ENCODE measurements around the gene PAPLN.

Gene PAPLN

DNA sequence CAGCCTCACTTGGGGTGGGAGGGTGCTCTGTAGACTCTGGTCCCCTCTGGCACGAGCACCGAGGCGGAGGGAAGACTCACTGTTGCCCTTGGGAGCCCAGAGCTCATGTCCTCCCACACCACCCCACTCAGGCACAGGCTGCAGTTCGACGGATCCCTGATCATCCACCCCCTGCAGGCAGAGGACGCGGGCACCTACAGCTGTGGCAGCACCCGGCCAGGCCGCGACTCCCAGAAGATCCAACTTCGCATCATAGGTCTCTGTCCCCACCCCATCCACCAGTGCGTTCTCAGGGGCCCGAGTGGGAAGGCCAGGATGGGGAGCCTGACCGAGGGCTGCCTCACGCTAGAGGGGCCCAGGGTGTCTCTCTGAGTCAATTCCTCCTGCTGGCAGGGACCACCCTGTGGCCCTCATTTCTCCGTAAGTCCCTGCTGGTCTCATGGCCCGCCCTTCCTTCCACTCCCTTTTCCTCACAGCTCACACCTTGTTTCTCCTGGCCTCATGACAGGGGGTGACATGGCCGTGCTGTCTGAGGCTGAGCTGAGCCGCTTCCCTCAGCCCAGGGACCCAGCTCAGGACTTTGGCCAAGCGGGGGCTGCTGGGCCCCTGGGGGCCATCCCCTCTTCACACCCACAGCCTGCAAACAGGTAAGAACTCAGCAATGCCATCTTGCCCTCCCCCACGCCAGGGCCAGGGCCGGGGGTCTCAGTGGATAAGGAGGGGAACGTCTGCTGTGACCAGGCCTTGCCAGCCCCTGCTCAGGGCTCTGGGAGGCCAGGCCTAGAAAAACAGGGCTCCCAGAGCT is 27.0 kb downstream of the PAPLN start:
- in situ Hi-C loops (cut with MboI; ENCODE audit: low pct_unique_long_range_greater_than_20kb, low sequenced_read_pairs, unreplicated experiment) = no loop called here
- DNase-seq (ENCODE audit: low spot score) = no peak
- TF ChIP-seq, protein P1, sequence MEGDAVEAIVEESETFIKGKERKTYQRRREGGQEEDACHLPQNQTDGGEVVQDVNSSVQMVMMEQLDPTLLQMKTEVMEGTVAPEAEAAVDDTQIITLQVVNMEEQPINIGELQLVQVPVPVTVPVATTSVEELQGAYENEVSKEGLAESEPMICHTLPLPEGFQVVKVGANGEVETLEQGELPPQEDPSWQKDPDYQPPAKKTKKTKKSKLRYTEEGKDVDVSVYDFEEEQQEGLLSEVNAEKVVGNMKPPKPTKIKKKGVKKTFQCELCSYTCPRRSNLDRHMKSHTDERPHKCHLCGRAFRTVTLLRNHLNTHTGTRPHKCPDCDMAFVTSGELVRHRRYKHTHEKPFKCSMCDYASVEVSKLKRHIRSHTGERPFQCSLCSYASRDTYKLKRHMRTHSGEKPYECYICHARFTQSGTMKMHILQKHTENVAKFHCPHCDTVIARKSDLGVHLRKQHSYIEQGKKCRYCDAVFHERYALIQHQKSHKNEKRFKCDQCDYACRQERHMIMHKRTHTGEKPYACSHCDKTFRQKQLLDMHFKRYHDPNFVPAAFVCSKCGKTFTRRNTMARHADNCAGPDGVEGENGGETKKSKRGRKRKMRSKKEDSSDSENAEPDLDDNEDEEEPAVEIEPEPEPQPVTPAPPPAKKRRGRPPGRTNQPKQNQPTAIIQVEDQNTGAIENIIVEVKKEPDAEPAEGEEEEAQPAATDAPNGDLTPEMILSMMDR (IDR thresholded peaks at IDR 0.05; ENCODE audit: extremely low read depth, insufficient read depth, missing control alignments) = no peak

GRCh38 chr14:73264885-73265720 is 27.8 kb downstream of the PAPLN start:
- DNase-seq (ENCODE audit: low spot score) = no peak
- TF ChIP-seq, protein P1 (IDR thresholded peaks at IDR 0.05; ENCODE audit: extremely low read depth, insufficient read depth, missing control alignments) = no peak
- in situ Hi-C loops (cut with MboI; ENCODE audit: low pct_unique_long_range_greater_than_20kb, low sequenced_read_pairs, unreplicated experiment) = no loop called here

DNA sequence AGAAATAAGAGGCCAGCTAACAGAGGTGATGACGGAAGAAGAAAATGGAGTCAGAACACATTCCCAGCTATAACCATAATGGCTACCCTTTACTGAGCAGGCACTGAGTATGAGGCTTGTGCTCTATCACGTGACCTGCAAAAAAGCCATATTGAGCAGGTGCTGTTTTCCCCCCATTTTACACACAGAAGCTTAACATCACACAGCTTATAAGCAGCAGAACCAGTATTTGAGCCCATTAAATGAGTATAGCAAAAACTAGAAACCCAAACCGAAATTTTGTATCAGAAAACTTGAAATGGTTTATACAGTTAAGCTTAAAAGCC is 28.4 kb downstream of the PAPLN start:
- TF ChIP-seq, protein P1 (IDR thresholded peaks at IDR 0.05; ENCODE audit: extremely low read depth, insufficient read depth, missing control alignments) = no peak
- in situ Hi-C loops (cut with MboI; ENCODE audit: low pct_unique_long_range_greater_than_20kb, low sequenced_read_pairs, unreplicated experiment) = no loop called here
- no peak for DNase-seq (ENCODE audit: low spot score)

- DNase-seq (ENCODE audit: low spot score) = no peak
- in situ Hi-C loops (cut with MboI; ENCODE audit: low pct_unique_long_range_greater_than_20kb, low sequenced_read_pairs, unreplicated experiment) = no loop called here
- TF ChIP-seq, protein P1 (IDR thresholded peaks at IDR 0.05; ENCODE audit: extremely low read depth, insufficient read depth, missing control alignments) = no peak
Observed at GRCh38 chr14:73266317-73266716, 29.0 kb downstream of the PAPLN start.

DNA sequence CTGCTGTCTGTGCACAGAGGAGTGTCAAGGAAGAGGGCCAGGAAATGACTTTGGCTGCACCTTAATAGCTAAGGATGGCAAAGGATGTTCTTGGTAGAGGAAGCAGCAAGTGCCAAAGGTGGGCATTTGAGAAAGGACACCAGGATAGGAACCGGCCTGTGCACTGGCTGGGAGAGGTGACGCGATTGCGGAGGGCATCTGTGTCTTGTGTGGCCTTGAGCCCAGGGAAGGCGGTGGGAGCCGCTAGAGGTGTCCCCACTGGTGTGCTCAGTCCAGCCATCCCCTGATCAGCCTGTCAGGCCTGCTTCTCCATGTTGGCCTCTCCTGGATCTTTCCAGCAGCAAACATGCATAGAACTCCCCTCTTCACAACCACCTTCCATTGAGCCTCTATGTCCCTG is 30.2 kb downstream of the PAPLN start:
- in situ Hi-C loops (cut with MboI; ENCODE audit: low pct_unique_long_range_greater_than_20kb, low sequenced_read_pairs, unreplicated experiment) = no loop called here
- DNase-seq (ENCODE audit: low spot score) = peak; percentile 11
- TF ChIP-seq, protein P1 (IDR thresholded peaks at IDR 0.05; ENCODE audit: extremely low read depth, insufficient read depth, missing control alignments) = no peak

- peak; percentile 70 for DNase-seq (ENCODE audit: low spot score)
- TF ChIP-seq, protein P1 (IDR thresholded peaks at IDR 0.05; ENCODE audit: extremely low read depth, insufficient read depth, missing control alignments) = no peak
- in situ Hi-C loops (cut with MboI; ENCODE audit: low pct_unique_long_range_greater_than_20kb, low sequenced_read_pairs, unreplicated experiment) = no loop called here
Observed at GRCh38 chr14:73269729-73270531, 32.6 kb downstream of the PAPLN start.
